Activated T-cell treated with anti-CD3 and anti-CD28 coated beads for 48 hours (primary cell): ENCODE results near the gene UBR2.
"Not testable (repeated sequence)": the region's sequence is repeated elsewhere in the genome, so short reads cannot be mapped to it uniquely, and the experiment has no call there.

Source experiments
- DNase-seq: peaks from one replicate; pipeline ENCODE4 v3.0.0-alpha.2; 2020; ENCODE audit warnings: low read depth

Gene UBR2

DNA sequence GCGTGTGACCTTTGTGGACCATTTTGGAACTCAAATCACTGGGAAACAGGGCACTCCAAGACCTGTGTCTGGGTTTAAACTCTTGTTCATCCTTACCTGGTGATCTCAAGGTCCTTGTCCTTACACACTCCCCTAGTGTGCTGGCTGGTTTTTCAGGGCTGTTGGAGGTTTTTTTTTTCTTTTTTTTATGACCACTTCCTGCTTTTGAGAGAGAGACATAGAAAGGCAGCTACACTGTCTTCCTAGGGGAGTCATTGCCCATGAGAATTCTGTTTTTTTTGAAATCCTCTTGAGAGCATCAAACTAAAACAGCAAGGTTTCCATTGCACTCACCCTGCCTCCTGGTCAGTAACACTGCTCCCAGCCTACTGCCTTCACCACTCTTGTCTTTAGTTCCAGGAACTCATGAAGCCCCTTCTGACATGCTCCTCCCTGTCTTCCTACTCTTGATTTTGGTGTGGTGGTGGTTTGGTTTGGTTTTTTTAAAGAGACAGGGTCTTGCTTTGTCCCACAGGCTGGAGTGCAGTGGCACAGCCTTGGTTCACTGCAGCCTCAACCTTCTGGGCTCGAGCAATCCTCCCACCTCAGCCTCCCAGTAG, 130.0 kb downstream of the UBR2 start:
- no peak for DNase-seq

DNA sequence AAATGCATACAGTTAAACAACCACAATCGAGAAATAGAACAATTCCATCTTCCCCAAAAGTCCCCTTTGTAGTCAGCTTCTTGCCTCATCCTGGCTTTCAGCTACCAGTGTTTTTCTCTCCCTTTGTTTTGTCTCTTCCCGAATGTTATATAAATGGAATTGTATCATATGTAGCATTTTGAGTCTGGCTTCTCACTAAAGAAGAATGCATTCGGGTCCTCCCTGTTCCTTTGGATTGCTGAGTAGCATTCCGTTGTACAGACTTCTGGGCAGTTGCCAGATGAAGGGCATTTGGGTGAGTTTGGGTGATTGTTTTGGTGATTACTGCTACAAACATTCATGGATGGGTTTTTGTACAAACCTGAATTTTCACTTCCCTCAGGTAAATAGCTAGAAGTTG, 130.8 kb downstream of the UBR2 start:
- no peak for DNase-seq

DNA sequence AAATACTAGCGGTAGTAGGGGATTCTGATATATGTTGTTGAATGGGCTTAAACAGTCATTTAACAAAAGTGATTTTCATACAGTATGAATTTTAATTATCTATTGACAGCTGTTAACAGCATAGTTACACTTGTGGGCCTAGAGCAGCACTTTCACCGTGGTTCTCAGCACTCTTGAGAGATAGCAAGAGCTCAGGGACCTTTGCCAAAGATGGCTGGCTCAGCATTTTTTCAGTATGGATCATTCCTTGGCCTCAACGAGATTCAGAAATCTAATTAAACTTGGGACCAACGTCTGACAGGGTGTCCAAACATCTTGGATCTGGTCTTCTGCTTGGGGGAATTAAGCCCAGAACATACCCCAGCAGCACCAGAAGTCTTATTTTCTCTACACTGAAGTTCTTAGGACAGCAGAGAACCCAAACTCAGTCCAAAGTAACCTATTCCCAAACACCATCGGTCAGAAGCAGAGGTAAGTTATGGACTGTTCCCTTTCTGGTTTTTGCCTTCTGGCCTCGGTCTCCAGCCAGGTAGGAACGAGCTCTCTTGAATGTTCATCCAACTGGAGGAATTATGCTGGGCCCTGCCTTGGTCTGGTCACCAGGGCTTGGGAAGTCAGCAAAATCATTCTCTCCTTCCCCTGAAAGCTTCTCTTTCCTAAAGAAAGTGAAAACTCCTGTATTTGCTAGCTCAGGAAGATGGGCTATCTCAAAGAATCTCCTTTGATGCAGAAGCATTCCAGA, 132.9 kb downstream of the UBR2 start:
- no peak for DNase-seq

DNA sequence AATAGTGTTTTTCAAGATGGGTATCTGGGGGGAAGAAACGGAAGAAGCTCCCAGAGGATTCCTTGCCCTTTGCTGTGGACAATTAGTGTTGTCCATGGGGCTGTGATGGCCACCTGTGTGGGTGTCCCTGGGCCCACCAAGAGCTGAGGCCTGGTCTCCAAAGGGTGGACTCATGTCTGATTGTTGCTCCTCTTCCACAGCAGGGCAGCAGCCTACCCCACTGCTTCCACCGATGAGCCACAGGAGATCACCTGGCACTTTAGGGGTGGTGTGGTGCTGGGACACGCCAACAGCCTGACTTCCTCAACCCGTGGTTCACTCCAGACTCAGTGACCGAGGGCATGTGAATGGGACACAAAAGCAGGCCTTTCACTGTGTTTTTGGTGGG, 133.4 kb downstream of the UBR2 start:
- DNase-seq = no peak

DNA sequence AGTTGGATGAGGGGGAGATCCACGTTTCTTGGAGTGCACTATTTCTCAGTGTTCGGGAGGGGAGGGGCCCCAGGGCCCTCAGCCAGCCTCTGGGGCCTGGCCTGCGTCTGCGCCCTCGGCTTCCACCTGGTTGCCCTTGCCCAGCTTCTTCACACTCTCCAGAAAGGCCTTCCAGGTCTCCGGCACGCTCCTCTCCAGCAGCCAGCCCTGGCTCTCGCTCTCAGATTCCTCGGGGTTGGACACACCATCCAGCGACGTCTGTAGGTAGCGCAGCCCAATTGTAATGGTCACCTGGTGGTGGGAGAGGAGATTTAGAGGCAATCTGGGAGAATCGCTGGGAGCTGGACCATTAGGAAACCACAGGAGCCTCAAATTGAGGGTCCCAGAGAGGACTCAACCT, 134.4 kb downstream of the UBR2 start:
- DNase-seq = no peak

DNA sequence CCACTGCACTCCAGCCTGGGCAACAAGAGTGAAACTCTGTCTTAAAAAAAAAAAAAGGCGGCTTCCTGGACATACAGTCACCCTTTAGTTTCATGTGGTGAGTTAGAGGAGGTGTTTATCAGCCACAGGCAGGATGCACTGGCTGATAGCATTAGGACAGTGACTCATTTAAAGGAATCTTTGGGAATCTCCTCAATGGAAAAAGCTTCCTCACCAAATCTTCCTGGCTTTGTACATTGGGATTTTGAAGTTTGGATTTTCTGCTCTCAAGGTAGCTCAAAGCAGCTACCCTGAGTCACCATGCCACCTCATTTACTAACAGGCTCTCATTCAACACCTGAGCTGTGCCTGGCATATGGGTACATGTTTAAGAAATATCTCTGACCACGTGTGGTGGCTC, 138.4 kb downstream of the UBR2 start:
- DNase-seq = no peak

DNA sequence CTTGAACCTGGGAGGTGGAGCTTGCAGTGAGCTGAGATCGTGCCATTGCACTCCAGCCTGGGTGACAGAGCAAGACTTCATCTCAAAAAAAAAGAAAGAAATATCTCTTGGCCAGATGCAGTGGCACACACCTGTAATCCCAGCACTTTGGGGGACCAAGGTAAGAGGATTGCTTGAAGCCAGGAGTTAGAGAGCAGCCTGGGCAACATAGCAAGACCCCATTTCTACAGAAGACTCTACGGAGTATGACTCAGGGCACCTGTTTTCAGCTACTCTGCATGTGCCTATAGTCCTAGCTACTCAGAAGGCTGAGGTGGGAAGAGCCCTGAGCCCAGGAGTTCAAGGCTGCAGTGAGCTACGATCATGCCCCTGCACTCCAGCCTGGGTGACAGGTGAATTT, 139.0 kb downstream of the UBR2 start:
- not testable (repeated sequence) for DNase-seq

DNA sequence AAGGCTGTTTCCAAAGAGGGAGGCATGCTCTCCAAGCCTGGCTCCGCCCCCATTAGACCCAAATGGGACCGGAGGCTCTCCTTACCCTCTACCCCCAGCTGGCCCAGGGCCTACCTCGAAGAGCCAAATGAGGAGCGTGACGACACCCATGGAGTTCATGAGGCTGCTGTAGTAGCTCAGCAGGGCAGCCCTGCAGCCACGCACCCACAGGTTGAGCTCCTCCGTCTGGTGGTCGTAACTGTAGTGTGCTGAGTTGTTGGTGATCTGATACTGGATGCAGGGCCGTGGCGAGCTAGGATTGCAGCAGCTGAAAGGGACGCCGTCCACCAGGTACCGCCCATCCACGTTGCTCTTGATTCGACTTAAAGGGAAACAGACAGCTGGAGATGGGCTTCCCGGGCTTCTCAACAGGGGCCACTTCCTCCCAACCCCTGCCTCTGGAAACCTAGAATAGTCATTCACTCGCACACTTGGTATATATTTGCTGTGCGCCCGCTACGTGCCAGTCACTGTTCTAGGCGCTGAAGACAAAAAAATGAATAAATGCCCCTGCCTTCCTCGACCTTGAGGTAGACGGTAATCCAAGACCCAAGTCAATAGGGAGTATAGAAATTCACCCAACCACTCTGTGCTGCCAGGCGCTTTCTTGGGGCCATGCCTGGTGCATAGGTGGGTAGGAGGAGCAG, 140.6 kb downstream of the UBR2 start:
- DNase-seq = no peak

DNA sequence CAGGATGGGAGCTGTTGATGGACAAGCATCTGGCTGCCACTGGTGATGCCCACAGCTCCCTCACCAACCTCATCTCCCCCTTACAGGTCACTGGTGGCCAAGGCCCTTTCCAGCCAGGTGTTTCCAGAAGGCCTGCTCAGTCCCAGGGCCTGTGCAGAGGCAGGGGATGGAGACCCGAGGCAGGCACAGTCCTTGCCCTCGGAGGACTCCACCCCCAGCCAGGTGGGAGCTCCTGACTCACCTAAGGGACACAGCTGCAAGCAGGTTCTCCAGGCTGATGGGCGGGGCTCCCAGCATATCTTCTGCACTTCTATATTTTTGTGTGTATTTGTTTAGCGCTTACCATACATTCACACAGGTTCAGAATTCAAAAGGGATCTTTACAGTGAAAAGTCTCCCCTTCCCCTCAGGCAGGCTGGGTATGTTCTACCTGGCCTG, 141.1 kb downstream of the UBR2 start:
- no peak for DNase-seq

DNA sequence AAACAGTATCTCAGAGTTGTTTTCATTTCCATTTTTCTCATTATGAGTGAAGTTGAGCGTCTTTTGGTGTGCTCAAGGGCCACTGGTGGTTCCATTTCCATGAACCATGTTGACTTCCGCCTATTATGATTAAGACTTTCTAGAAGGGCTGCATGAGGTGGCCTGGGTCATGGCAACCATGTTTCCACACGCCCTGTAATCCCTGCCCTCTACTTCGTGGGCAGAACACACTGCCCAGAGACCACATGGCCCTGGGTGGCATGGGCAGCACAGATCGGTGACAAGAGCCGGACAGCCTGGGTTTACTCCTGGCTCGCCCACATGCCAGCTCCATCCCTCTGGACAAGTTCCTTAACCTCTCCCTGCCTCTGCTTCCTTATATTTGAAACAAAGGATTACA, 143.8 kb downstream of the UBR2 start:
- DNase-seq = no peak

DNA sequence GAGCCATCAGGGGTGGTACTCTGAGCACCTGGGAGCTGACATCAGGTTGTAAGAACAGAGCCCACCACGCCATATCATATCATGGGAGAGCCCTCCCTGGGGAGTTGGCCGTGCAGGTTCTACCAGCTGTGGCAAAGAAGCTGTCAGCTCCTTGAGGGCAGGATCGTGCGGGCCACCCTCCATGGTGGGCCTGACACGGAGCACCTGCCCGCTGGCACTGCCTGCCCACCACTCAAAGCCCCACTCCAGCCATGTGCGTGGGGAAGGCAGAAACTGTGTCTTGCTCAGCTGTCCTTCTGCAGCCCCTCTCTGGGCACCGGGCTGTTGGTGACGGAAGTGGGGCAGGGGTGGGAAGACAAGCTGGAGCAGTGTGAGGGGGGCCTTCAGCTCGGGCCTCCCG, 144.3 kb downstream of the UBR2 start:
- no peak for DNase-seq

DNA sequence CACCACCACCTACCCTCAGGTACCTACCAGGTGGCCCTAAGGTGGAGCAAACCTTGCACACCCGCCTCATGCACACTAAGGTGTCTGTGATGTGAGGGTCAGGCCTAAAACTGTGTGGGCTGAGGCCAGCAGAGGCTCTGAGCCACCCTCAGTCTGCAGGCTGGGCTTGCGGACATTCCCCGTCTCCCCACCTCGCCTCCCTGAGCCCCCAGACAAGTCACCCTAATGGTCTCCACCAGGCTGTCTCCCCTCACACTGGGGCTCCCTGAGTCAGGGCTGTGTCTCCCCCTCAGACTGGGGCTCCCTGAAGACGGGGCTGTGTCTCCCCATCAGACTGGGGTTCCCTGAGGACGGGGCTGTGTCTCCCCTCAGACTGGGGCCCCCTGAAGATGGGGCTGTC, 146.0 kb downstream of the UBR2 start:
- no peak for DNase-seq

DNA sequence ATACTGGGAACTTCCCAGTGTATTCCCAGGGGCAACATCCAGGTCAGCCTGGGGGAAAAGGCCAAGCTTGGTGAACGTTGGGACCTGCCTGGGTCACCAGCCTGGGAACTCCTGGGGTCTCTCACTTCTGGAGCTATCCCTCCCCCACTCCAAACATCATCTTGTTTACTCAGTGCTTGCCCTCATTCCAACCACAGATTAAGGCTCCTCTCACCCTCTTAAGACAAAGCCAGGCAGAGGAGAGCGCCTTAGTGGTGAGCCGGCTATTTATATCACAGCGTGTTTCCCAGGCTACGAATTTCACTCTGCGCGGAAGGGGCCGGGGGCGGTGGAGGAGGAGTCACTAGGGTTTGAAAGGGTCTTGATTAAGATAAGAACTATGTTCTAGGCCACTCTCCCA, 146.5 kb downstream of the UBR2 start:
- DNase-seq = no peak

DNA sequence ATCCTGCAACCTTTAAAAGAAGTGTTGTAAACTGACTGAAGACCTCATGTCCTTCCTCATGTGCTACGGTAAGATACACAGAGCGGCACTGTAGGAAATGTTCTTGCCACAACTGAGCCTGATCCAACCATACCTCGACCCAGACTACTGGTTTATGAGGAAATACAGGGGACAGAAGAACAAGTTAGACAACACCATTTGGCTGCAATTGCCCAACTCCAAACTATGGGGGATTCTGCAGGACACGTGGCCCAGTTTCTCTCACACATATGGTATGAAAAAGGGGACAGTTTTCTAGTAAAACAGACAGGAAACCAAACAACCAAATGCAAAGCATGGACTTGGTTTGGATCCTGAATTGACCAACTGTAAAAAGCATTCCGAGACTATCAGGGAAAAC, 148.1 kb downstream of the UBR2 start:
- DNase-seq = no peak

DNA sequence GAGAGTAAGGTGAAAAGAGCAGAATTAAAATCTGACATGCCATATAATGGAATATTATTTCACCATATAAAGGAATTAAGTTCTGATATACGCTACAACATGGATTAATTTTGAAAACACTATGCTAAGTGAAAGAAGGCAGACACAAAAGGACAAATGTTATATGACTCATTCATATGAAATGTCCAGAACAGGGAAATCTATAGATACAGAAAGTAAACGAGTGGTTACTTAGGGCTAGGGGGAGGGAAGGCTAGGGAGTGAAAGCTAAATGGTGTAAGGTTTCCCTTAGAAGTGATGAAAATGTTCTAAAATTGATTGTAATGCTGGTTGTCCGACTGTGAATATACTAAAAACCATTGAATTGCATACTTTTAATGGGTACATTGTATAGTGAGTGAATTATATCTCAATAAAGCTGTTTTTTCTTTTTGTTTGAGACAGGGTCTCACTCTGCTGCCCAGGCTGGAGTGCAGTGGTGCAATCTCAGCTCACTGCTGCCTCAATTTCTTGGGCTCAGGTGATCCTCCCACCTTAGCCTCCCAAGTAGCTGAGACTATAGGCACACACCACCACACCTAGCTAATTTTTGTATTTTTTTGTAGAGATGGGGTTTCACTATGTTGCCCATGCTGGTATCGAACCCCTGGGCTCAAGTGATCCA, 150.4 kb downstream of the UBR2 start:
- DNase-seq = no peak

DNA sequence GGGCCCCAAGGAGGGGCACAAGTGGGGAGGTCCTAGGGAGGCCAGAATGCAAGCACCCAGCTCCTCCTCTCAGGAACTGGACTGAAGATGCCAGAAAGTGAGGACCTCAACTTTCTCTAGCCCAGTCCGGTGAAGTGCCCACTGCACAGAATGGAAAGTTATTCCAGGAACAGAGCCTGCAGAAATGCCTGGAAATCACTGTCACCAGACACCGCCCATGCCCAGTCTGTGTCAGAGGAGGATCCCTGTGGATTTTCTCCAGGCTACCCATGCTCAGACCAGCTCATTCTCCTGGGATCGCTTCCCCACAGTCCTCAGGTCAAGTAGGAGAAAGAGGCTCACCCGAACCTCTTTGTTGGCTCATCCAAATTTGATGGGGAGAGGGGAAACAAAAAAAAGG, 152.0 kb downstream of the UBR2 start:
- no peak for DNase-seq

DNA sequence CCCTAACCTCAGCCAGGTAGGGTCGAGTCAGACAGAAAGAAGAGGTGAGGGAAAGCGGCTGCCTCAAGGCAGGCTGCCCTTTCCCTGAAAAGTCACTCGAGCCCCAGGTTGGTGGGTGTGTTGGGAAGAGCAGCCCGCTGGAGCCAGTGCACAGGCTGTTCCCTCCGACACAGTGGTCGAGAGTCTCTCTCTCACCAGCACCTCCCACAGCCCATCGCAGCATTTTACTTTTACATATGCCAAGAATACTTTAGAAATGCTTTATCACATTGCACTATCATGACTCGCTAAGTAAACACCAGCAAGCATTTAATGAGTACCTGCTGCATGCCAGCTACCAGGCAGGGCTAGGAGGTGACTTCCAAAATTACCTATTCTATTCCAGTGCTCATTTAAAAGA, 156.9 kb downstream of the UBR2 start:
- DNase-seq = no peak

DNA sequence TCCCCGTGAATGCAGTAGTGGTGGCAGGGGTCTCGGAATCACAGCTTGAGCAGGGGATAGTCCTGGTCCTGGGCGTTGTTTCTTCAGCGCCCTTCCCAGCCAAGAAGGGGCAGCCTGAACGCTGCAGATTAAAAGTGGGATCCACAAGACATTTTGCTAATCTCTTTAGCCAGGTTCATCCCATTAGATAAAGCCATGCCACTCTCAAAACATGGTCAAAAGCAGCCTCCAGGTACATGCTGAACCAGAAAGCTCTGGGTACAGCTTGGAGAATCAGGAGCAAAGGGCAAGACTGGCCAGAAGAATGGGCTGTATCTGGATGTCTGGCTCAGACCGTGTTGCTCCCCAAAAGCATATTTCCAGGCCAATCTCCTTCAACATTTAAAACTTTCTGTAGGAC, 158.7 kb downstream of the UBR2 start, which contains the start of gene PRPH2:
Gene PRPH2 (minus strand): TSS at position 101 of the 400 bp plus-strand sequence. CDS start 263 bp downstream, outside the sequence.
- DNase-seq = no peak

DNA sequence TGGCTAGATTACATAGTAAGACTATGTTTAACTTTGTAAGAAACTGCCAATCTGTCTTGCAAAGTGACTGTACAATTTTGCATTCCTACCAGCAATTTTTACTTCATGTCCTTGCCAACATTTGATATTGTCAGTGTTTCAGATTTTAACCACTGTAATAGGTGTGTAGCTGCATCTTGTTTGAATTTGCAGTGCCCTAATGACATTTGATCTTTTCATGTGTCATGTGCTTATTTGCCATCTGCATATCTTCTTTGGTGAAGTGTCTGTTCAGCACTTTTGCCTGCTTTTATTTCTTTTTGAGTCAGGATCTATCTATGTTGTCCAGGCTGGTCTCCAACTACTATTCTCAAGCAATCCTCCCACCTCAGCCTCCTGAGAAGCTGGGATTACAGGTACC, 161.0 kb downstream of the UBR2 start:
- DNase-seq = no peak

DNA sequence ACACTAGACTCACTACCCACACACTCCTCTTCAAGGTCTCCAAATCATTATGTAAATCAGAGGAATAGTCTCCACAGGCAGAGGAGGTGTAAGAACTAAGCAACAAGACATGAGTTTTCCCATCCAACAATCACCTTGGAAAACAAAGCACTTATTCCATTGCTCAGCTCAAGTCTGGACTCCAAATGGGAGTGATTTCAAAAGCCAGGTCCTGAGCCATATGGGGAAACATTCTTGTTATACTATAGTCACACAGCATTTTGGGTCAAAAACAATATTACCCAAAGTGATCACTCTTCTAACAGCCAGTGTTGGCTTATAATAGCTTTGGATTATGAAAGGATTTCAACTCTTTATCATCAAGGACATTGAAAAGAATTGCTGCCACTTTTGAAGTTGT, 162.2 kb downstream of the UBR2 start:
- DNase-seq = no peak

DNA sequence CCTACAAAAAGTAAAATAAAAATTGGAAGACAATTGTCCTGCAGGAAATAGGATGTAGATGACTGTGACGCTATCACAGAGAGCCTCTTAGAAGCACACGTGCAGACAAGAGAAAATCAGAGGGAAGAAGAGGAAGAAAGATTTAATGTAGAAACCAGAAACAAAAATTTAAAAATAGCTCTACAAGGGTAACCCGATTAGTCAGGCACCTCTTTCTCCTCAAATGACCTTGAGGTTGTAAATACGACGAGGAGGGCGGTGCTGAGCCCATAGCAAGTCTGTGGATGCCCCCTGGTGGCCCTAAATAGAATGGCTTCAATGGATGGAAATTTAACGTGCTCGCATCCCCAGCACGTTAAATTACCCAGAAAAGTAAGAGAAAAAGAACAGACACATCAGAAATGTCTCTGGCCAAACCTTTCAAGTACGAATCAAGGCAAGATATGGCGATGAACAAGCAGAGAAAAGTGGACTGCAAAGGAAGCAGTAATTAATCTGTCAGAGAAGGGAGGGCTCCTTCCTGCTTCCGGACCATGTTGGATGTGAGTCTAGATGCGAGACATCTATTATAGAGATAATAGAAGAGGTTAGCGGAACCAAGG, 162.8 kb downstream of the UBR2 start:
- peak; percentile 45 for DNase-seq

DNA sequence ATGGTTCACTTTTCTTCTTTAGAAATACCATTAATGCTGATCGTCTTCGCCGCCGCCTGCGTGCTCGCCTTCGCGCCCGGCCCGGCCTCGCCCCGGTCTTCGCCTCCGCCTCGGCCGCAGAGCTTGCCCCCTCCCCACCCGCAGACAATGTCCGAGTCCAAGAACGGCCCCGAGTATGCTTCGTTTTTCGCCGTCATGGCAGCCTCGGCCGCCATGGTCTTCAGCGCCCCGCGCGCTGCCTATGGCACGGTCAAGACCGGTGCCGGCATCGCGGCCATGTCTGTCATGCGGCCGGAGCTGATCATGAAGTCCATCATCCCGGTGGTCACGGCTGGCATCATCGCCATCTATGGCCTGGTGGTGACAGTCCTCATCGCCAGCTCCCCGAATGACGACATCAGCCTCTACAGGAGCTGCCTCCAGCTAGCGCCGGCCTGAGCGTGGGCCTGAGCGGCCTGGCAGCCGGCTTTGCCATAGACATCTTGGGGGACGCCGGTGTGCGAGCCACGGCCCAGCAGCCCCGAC, 163.3 kb downstream of the UBR2 start:
- DNase-seq = no peak
